Tibial nerve (tissue), 4 donors: Measurements from ENCODE around the gene ELMOD3.
"Not testable (repeated sequence)": the region's sequence is repeated elsewhere in the genome, so short reads cannot be mapped to it uniquely, and the experiment has no call there.

Experiments used
- CTCF ChIP-seq, 5 experiments: fragments of 200-600 bp in 3 of 5; fragments of 450-650 bp in 2 of 5; sonication (generic) in 3 of 5; IDR thresholded peaks; one replicate each; pipeline ENCODE4 v1.5.1; 2016 to 2019; ENCODE audit warnings: antibody characterized with exemption in 5 of 5, mild to moderate bottlenecking in 3 of 5, moderate library complexity in 2 of 5
- EP300 ChIP-seq, 2 donors: sonication (generic); formaldehyde crosslinking; IDR thresholded peaks; one replicate each; pipeline ENCODE4 v1.6.1; 2017; ENCODE audit warnings: antibody characterized with exemption in 2 of 2, mild to moderate bottlenecking in 1 of 2
- POLR2A ChIP-seq, 2 donors: fragments of 450-650 bp; IDR thresholded peaks; one replicate each; pipeline ENCODE4 v1.6.1; 2017; ENCODE audit warnings: antibody characterized with exemption in 2 of 2, mild to moderate bottlenecking in 2 of 2, moderate library complexity in 2 of 2

GRCh38 chr2:85439569-85439968 lies 85.0 kb downstream of the ELMOD3 start:
- not testable (repeated sequence) for TF ChIP-seq CTCF, EP300, POLR2A (IDR thresholded peaks at IDR 0.05)
